ENCODE results near the gene TRAF3IP1.
"Not testable (repeated sequence)": the region's sequence is repeated elsewhere in the genome, so short reads cannot be mapped to it uniquely, and the experiment has no call there.

The TRAF3IP1 gene

DNA sequence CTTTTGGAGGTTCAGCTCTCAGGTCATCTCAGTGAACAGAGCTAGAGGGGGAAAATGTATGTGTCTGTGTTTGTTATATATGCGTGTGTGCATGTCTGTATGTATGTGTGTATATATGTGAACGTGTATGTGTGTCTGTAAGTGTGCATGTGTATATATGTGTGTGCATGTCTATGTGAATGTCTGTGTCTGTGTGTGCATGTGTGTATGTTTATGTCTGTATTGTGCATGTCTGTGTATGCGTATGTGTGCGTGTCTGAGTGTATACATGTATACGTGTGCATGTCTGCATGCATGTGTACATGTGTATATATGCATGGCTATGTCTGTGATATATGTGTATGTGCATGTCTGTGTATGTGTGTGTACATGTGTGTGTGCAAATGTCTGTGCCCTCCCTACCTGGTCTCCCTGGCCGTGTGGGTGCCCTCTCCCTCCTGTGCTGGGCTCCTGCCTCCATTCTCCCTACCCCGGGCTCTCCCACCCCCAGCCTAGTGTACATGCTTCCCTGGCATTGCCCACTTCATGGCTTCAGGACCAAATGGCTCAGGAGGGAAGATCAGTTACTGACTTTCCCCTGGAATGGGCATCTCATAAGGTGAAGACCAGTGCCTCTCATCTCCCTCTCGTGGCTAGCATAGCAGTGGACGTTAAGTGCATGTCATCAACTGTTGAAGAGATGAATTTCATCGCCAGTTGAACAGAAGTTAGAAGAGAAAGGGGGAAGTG lies 49.9 kb downstream of the TRAF3IP1 start:
- H3K9me3 ChIP-seq (ENCODE audit: severe bottlenecking) = no peaks in the 10 kb centered on the region
- no peaks in the 10 kb centered on the region for H3K36me3 ChIP-seq
- no peak overlapping the region for H3K27ac ChIP-seq
- no peaks in the 10 kb centered on the region for H3K27me3 ChIP-seq (ENCODE audit: insufficient read depth, low read depth, severe bottlenecking)
- no peak for DNase-seq
- H3K4me3 ChIP-seq (ENCODE audit: low read depth, low read length) = no peak overlapping the region
- TF ChIP-seq, protein P1, sequence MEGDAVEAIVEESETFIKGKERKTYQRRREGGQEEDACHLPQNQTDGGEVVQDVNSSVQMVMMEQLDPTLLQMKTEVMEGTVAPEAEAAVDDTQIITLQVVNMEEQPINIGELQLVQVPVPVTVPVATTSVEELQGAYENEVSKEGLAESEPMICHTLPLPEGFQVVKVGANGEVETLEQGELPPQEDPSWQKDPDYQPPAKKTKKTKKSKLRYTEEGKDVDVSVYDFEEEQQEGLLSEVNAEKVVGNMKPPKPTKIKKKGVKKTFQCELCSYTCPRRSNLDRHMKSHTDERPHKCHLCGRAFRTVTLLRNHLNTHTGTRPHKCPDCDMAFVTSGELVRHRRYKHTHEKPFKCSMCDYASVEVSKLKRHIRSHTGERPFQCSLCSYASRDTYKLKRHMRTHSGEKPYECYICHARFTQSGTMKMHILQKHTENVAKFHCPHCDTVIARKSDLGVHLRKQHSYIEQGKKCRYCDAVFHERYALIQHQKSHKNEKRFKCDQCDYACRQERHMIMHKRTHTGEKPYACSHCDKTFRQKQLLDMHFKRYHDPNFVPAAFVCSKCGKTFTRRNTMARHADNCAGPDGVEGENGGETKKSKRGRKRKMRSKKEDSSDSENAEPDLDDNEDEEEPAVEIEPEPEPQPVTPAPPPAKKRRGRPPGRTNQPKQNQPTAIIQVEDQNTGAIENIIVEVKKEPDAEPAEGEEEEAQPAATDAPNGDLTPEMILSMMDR (IDR thresholded peaks at IDR 0.05; ENCODE audit: low read depth, low read length) = no peak

DNA sequence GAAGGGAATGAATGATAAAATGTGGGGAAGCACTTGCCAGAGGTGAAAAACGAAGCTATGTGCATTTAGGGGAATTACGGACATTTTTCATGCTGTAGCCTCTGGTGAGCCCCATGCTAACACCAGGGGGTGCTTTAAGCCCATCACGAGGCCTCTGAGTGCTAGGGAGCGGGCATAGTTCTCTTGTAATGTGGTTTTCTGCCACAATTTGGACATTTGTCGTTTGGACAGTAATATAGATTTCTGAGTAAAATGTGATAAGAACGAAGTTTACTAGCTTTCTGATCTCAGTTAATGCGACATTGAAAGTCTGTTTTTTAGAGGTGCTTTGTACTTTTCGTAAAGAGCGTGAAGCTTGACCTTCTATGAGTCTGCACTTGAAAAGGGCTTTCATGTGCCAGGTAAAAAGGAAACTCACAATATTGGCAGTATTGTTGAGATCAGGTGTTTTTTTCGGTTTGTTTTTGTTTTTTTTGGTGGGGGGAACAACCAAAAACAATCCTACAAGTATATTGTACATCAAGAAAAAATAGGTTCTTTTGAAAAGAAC lies 50.6 kb downstream of the TRAF3IP1 start:
- no peaks in the 10 kb centered on the region for H3K36me3 ChIP-seq
- H3K4me3 ChIP-seq (ENCODE audit: low read depth, low read length) = no peak overlapping the region
- no peaks in the 10 kb centered on the region for H3K9me3 ChIP-seq (ENCODE audit: severe bottlenecking)
- no peaks in the 10 kb centered on the region for H3K27me3 ChIP-seq (ENCODE audit: insufficient read depth, low read depth, severe bottlenecking)
- TF ChIP-seq, protein P1 (IDR thresholded peaks at IDR 0.05; ENCODE audit: low read depth, low read length) = peak; percentile 77
- H3K27ac ChIP-seq = no peak overlapping the region
- peak; percentile 54 for DNase-seq

DNA sequence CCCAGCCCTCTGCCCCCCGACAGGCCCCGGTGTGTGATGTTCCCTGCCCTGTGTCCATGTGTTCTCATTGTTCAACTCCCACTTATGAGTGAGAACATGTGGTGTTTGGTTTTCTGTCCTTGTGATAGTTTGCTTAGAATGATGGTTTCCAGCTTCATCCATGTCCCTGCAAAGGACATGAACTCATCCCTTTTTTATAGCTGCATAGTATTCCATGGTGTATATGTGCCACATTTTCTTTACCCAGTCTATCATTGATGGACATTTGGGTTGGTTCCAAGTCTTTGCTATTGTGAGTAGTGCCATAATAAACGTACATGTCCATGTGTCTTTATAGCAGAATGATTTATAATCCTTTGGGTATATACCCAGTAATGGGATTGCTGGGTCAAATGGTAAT lies 52.0 kb downstream of the TRAF3IP1 start:
- H3K36me3 ChIP-seq; H3K4me3 ChIP-seq (ENCODE audit: low read depth, low read length): not testable (repeated sequence)

DNA sequence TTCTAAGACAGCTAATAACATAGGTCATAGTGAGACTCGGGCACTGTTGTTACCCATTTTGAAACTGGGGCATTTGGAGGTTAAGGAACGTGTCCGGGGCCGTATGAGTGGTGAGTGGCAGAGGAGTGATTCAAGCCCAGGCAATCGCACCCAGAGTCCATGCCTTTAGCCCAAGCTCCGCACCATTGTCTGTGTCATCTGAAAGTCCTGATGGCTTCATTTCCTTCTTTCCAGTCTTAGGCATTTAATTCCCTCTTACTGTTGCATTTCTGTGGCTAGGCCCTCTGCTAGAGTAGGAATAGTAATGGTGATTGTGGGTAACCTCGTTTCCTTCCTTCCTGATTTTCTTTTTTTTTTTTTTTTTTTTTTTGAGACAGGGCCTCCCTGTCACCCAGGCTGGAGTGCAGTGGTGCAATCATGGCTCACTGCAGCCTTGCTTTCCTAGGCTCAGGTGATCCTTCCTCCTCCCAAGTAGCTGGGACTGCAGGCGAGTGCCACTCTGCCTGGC lies 56.6 kb downstream of the TRAF3IP1 start:
- TF ChIP-seq, protein P1 (IDR thresholded peaks at IDR 0.05; ENCODE audit: low read depth, low read length) = no peak
- Histone ChIP-seq H3K27ac (no peak overlapping the region), H3K9me3 (ENCODE audit: severe bottlenecking) (no peaks in the 10 kb centered on the region), H3K4me3 (ENCODE audit: low read depth, low read length) (no peak overlapping the region), H3K27me3 (ENCODE audit: insufficient read depth, low read depth, severe bottlenecking) (no peaks in the 10 kb centered on the region), H3K36me3 (no peaks in the 10 kb centered on the region)
- no peak for DNase-seq

More for the DNA sequence above, 52.0 kb downstream of the TRAF3IP1 start:
- not testable (repeated sequence) for H3K27me3 ChIP-seq (ENCODE audit: insufficient read depth, low read depth, severe bottlenecking); DNase-seq; H3K9me3 ChIP-seq (ENCODE audit: severe bottlenecking); H3K27ac ChIP-seq

DNA sequence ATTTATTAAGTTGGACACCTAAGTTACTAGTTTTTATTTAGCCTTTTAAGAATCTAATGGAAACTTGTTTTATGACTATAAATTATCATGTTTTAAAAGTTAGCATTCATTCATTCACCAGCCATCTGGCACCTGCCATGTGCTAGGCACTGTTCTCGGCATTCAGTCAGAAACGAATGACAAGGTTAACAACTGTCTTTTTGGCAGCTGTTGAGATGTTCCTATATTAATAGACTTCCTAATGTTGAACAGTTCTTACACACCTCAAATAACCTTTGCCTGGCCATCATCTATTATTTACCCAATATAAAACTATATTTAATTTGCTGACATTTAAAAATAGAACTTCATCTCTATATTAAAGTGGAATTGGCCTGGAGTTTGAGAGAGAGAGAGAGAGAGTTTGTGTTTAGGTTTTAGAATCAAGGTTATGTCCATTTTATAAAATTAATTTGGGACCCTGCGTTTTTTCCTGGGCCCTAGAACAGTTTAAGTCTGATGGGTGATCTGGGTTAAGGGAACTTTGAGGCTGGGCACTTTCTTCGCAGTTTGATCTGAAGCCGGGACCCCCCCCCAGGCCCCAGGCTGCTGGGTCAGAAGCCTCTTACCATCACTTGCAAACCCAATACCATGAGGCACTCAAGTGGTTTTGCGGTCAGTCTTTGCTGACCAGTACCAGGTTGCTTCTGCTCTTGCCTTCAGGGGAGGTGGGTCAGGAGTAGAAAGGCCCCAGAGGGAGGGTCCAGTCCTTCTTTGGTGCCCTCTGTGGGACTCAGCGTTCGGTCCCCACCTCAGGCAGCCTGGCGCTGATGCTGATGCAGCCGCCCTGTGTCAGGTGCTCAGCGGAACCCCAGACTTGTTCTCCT lies 58.1 kb downstream of the TRAF3IP1 start:
- no peak overlapping the region for H3K27ac ChIP-seq
- no peaks in the 10 kb centered on the region for H3K9me3 ChIP-seq (ENCODE audit: severe bottlenecking)
- H3K36me3 ChIP-seq = no peaks in the 10 kb centered on the region; the same call in 1 of the 2 replicates
- no peaks in the 10 kb centered on the region for H3K27me3 ChIP-seq (ENCODE audit: insufficient read depth, low read depth, severe bottlenecking)
- TF ChIP-seq, protein P1 (IDR thresholded peaks at IDR 0.05; ENCODE audit: low read depth, low read length) = no peak
- no peak overlapping the region for H3K4me3 ChIP-seq (ENCODE audit: low read depth, low read length)
- DNase-seq = no peak

All from WERI-Rb-1 (cell line).